HG03575 (cell line): ENCODE data around the gene APC2.
"Not testable (repeated sequence)": the region's sequence is repeated elsewhere in the genome, so short reads cannot be mapped to it uniquely, and the experiment has no call there.

ENCODE experiments used
- ATAC-seq: cut with Tn5 transposase; IDR thresholded peaks from one replicate; pipeline ENCODE4 v1.9.1; 2021; ENCODE audit not compliant: unreplicated experiment, insufficient number of reproducible peaks, low FRiP score; ENCODE audit errors: extremely low read depth

APC2 gene

GRCh38 chr19:1488282-1488601, 38.3 kb downstream of the APC2 start:
- ATAC-seq = no peak

- no peak for ATAC-seq
These were observed 39.8 kb downstream of the APC2 start for GRCh38 chr19:1489463-1490310.

GRCh38 chr19:1490311-1491113, 40.6 kb downstream of the APC2 start, which contains the start of gene PCSK4:
Gene PCSK4, minus strand, starts transcription at chr19:1490350. Its CDS starts 4 bp downstream, at chr19:1490346.
- no peak for ATAC-seq

GRCh38 chr19:1491114-1491848, 41.4 kb downstream of the APC2 start, which contains the start of gene REEP6:
Gene REEP6, plus strand, starts transcription at chr19:1491181. Its CDS starts 89 bp downstream, at chr19:1491270.
- no peak for ATAC-seq

GRCh38 chr19:1491849-1492170, 41.9 kb downstream of the APC2 start:
- ATAC-seq = no peak

GRCh38 chr19:1492474-1493006, 42.6 kb downstream of the APC2 start:
- no peak for ATAC-seq

- ATAC-seq = no peak
These were observed 44.3 kb downstream of the APC2 start for GRCh38 chr19:1494115-1494815.

- ATAC-seq = no peak
These were observed 45.3 kb downstream of the APC2 start for GRCh38 chr19:1495051-1495798.

GRCh38 chr19:1495799-1496713, 46.1 kb downstream of the APC2 start:
- ATAC-seq = no peak

- no peak for ATAC-seq
These were observed 47.0 kb downstream of the APC2 start for GRCh38 chr19:1496714-1497577.

GRCh38 chr19:1497578-1498235, 47.8 kb downstream of the APC2 start:
- ATAC-seq = no peak

GRCh38 chr19:1499231-1499630, 49.3 kb downstream of the APC2 start:
- ATAC-seq = not testable (repeated sequence)

- ATAC-seq = no peak
These were observed 51.3 kb downstream of the APC2 start for GRCh38 chr19:1501200-1501595.

- no peak for ATAC-seq
These were observed 52.6 kb downstream of the APC2 start for GRCh38 chr19:1502433-1503088.
